ENCODE results near the gene CDH9.

- TF ChIP-seq EZH2 (IDR thresholded peaks at IDR 0.05; ENCODE audit: insufficient read depth, poor library complexity, severe bottlenecking) (no peak), EZH2phosphoT487 (IDR thresholded peaks at IDR 0.05; ENCODE audit: insufficient read depth, low read depth) (no peak)
Observed at GRCh38 chr5:27020973-27021372, 17.4 kb downstream of the CDH9 start.

All from GM23248 (cell line).